K562 (cell line): ENCODE measurements around the gene PTRHD1. TPM values are rescaled to one million over a fixed set of nuclear protein-coding genes. Genes with fewer than 3 reads are reported as not detected.
A peak's percentile ranks its signal among the peaks of the same experiment; 100 is the strongest.

Experiments
- ASH1L ChIP-seq: fragments of 450-650 bp; IDR thresholded peaks from 2 replicates; pipeline ENCODE4 v1.6.1; 2018; ENCODE audit warnings: borderline replicate concordance, mild to moderate bottlenecking, low read depth; ENCODE audit not compliant: partially characterized antibody
- BHLHE40 ChIP-seq: IDR thresholded peaks from 2 replicates; pipeline ENCODE4 v1.6.1; 2011; ENCODE audit warnings: low read length, improper control_type of control experiment
- CLOCK ChIP-seq: fragments of 250-450 bp; sonication (Bioruptor Pico); IDR thresholded peaks from 2 replicates; pipeline ENCODE4 v1.4.0; 2020; ENCODE audit warnings: mild to moderate bottlenecking, moderate library complexity, borderline replicate concordance
- CREB3 ChIP-seq: fragments of 450-650 bp; conservative IDR thresholded peaks from 2 replicates; pipeline ENCODE4 v1.6.1; 2016; ENCODE audit warnings: missing genetic modification characterization, low read depth, mild to moderate bottlenecking, missing compliant biosample characterization, moderate library complexity
- E2F8 ChIP-seq: fragments of 450-650 bp; IDR thresholded peaks from 2 replicates; pipeline ENCODE4 v1.7.1; 2018; ENCODE audit warnings: mild to moderate bottlenecking, low read depth; ENCODE audit not compliant: partially characterized antibody
- JUND ChIP-seq, 2 experiments: IDR thresholded peaks; 2 replicates in 1 of 2; 3 replicates in 1 of 2; pipeline ENCODE4 v1.6.1; 2011; ENCODE audit warnings: borderline replicate concordance in 2 of 2, low read depth in 2 of 2, low read length in 2 of 2, improper control_type of control experiment in 1 of 2, missing biosample characterization in 1 of 2, missing genetic modification characterization in 1 of 2, missing genetic modification reagents in 1 of 2
- TAF15 ChIP-seq: fragments of 200-400 bp; formaldehyde crosslinking; IDR thresholded peaks from 2 replicates; pipeline ENCODE4 v1.6.1; 2017; ENCODE audit warnings: mild to moderate bottlenecking, low read depth, low read length, moderate library complexity
- USF1 ChIP-seq: sonication (generic); formaldehyde crosslinking; IDR thresholded peaks from 2 replicates; pipeline ENCODE4 v1.9.0; 2022; ENCODE audit warnings: mild to moderate bottlenecking, missing genetic modification reagents
- ZC3H11A ChIP-seq: IDR thresholded peaks from 2 replicates; pipeline ENCODE4 v1.6.1; 2012; ENCODE audit warnings: low read depth, low read length, improper control_type of control experiment
- polyA plus RNA-seq, 8 experiments: library from polyadenylated mRNA; depleted of rRNA in 4 of 8; stranded (reverse) in 5 of 8; unstranded in 3 of 8; fragments of >200 nt; fragmentation: Nextera tagmentation in 2 of 8; fragmentation: Illumina TruSeq in 1 of 8; extraction: Ambion mirVana in 2 of 8; extraction: Trizol in 1 of 8; gene quantifications; 2 replicates each; pipeline versions ENCODE4 v1.2.1 to v1.2.3, GENCODE V29; 2011 to 2014; ENCODE audit warnings: inconsistent platforms in 1 of 8, missing spikeins in 1 of 8
- total RNA-seq, 7 experiments: library from RNA; depleted of rRNA in 6 of 7; stranded (reverse); fragments of >200 nt in 6 of 7; fragmentation: Illumina TruSeq in 2 of 7; extraction: Trizol in 2 of 7; gene quantifications; 2 replicates each; pipeline versions ENCODE4 v1.2.1 to v1.2.3, GENCODE V29; 2011 to 2021; ENCODE audit warnings: low replicate concordance in 1 of 7

Gene PTRHD1
- total and polyA plus RNA-seq, 9 of the 15 experiments (the other 6 are each of a cell fraction or from before 2014, with no cell fraction given) = 15.8 to 83.2 (median 46.6) TPM

- no peak for TF ChIP-seq TAF15
- no peak for TF ChIP-seq CLOCK
- no peak for TF ChIP-seq CREB3 (tag)
- peak; percentile 49; the same call in 1 of the 2 replicates for TF ChIP-seq JUND (IDR thresholded peaks at IDR 0.05; ENCODE audit: borderline replicate concordance, low read depth, low read length)
- TF ChIP-seq JUND (tag; IDR thresholded peaks at IDR 0.05; ENCODE audit: borderline replicate concordance, low read depth, low read length) = peak; percentile 56; the same call in 1 of the 3 replicates
- TF ChIP-seq ASH1L = no peak
- TF ChIP-seq USF1 = no peak
- TF ChIP-seq E2F8 = peak; percentile 95
- 0 out of 2 replicates have a peak, but pooled peaks have one; percentile 11 for TF ChIP-seq BHLHE40
- 0 out of 2 replicates have a peak, but pooled peaks have one; percentile 27 for TF ChIP-seq ZC3H11A
These were observed at the start of gene PTRHD1, which contains the start of gene CENPO (continued) for GRCh38 chr2:24792874-24793760.
